ENCODE measurements around the gene TMEM269. TPM values are rescaled to one million over a fixed set of nuclear protein-coding genes. Genes with fewer than 3 reads are reported as not detected.

Gene TMEM269
- 1 to 10 TPM in 2 of 3 donors, under 1 TPM in 1; 0.75 to 1.2 (median 1.0) TPM for polyA plus RNA-seq (ENCODE audit: insufficient read length in 3 of 3)
- long read RNA-seq, donor 1, partial matches to known transcripts, result 21 of 199 reads
- long read RNA-seq, donor 1, other reads (novel, unspliced or antisense), result 178 of 199 reads
- long read RNA-seq, donor 2, partial matches to known transcripts, result 249 of 256 reads
- long read RNA-seq, donor 2, other reads (novel, unspliced or antisense), result 7 of 256 reads
- long read RNA-seq, donor 3, partial matches to known transcripts, result 58 of 197 reads
- long read RNA-seq, donor 3, other reads (novel, unspliced or antisense), result 139 of 197 reads
- long read RNA-seq, donor 4, partial matches to known transcripts, result 21 of 177 reads
- long read RNA-seq, donor 4, other reads (novel, unspliced or antisense), result 156 of 177 reads
- long read RNA-seq, donor 5, result 0 reads
- long read RNA-seq, donor 6, partial matches to known transcripts, result 0 of 168 reads
- long read RNA-seq, donor 6, other reads (novel, unspliced or antisense), result 168 of 168 reads
- long read RNA-seq, donor 7, result 0 reads
- long read RNA-seq, donor 8, result 0 reads
- long read RNA-seq, donor 9, partial matches to known transcripts, result 21 of 185 reads
- long read RNA-seq, donor 9, other reads (novel, unspliced or antisense), result 164 of 185 reads
- long read RNA-seq, donor 10, result 0 reads
- long read RNA-seq, donor 11, partial matches to known transcripts, result 17 of 127 reads
- long read RNA-seq, donor 11, other reads (novel, unspliced or antisense), result 110 of 127 reads
- long read RNA-seq, donor 12, partial matches to known transcripts, result 262 of 270 reads
- long read RNA-seq, donor 12, other reads (novel, unspliced or antisense), result 8 of 270 reads
- long read RNA-seq, donor 13, partial matches to known transcripts, result 109 of 109 reads
- long read RNA-seq, donor 13, other reads (novel, unspliced or antisense), result 0 of 109 reads
- long read RNA-seq, donor 14, result 0 reads
- long read RNA-seq, donor 15, result 0 reads
- long read RNA-seq, donor 16, partial matches to known transcripts, result 156 of 164 reads
- long read RNA-seq, donor 16, other reads (novel, unspliced or antisense), result 8 of 164 reads

DNA sequence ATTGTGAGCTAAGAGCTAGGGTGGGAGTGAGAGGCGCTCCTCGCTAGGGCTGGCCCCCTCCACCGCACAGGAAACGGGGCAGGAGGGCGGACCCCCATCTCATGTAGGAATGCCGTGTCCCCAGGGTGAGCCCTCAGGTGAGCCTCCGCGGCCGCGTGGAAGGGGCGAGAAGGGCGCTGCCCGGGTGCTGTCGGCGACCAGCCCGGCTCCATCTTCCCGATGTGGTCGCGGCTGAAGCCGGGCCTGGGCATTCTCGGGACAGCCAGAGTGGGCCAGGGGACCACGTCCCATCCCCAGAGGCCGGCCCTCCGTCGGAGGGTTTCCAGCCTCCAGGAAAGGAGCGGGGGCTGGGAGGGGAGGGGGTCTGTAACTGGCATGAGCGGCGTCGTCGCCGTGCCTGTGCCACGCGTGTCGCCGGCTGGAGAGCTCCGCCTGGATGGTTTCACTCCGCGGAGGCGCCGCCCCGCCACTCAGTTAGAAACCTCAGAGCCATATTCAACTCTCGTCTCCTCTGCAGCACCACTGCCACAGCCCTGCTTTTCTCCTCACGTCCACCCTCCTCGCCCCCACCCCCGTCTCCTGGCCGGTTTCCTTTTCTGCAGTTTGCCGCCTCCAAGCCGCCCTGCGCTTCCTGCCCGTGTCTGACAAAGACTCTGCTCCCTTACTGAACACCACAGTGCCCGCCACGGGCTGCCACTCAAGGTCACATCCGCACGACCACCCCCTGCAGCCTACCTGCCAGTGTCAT, at the start of gene TMEM269:
Gene TMEM269 (plus strand): TSS at position 46 of the 748 bp plus-strand sequence. CDS start 4,903 bp downstream, outside the sequence.
- DNase-seq, result no peak

GRCh38 chr1:42735056-42735455, 49.7 kb upstream of the TMEM269 start:
- no peak for DNase-seq

DNA sequence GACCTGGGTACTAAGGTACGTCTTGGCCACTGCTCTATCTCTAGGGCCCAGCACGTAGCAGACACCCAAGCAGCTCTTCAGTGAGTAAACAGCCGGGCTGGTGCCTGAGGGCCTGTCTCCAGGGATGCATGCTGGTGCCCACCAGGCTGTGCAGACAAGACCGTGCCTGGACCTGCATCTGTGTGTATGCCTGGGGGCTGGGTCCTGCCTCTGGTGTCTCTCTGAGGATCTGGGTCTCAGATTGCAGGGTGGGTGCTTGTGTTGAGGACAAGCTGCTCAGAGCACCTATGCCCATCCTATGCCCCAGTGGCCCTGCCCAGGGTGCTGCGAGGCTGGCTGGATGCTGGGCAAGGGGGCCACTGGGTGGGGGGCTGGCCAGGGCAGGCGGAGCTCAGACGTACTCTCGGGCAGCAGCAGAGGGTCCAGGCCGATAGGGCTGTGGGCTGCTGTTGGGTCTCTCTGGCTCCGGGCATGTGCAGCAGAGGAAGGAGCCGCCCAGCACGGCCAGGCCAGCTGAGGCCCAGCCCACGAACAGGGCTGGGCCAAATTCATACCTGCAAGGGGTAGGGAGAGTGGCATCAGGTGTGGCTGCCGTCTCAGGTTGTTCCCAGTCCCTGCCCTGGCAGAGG, 49.2 kb upstream of the TMEM269 start:
- DNase-seq, result no peak

- no peak for DNase-seq
Observed at GRCh38 chr1:42736152-42736551, 48.6 kb upstream of the TMEM269 start.

DNA sequence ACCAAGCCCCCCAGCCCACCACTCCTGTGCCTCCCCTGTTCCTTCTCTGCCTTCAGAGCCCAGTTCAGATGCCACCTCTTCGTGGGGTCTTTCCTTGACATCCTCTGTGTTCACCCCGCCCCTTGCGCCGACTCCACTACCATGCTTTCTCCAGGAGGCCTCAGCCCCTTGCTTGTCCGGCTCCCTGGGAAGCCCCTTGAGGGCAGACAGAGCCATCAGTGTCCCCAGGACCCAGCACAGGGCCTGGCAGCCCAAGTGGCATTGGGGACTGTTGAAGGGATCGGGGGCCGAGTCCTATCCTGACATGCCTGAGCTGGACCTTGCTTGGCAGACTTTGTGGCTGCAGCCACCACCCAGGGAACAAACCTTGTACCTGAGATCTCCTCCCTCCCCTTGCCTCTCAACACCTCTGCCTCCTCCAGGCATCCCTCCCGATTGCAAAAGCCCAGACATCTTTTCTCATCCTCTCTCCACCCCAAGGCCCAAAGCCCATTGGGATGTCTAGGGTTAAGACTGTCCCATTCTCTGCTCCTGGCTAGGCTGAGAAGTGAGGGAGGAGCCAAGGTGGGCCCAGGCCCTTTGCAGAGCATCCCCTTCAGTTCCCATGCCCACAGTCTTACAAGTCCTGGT, 48.1 kb upstream of the TMEM269 start:
- no peak for DNase-seq

- no peak for DNase-seq
Observed at GRCh38 chr1:42737257-42737656, 47.5 kb upstream of the TMEM269 start.

GRCh38 chr1:42737986-42738677, 46.7 kb upstream of the TMEM269 start:
- DNase-seq, result no peak

DNA sequence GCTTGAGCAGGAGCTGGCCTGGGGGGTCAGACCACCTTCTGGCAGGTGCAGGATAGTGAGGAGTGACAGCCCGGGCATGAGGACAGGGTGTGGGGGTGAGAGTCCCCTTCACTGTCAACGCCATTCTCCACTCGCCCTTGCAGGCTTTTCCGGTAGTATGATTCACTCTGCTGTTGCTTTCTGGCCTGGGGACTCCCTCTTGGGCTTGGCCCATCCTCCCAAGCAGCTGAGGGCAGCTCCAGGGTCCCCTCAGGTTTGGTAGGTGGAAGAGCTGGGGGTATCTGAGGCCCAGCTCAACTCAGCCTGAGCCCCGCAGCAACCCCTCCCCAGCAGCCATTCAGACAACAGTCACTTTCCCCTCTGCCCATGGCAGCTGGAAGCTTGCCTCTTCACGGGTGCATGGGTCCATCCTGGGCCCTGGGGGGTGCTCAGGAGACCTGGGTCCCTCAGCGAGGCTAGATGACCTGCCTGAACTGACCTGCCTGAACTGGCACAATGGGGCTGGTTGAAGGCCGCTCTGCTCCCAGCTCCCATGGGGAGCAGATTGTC, 46.0 kb upstream of the TMEM269 start:
- no peak for DNase-seq

- peak; percentile 53 for DNase-seq
Observed at GRCh38 chr1:42739753-42740700, 44.8 kb upstream of the TMEM269 start, which contains the start of gene CLDN19. TSS of gene CLDN19 (minus strand) at chr1:42740236. CDS start at chr1:42740063, 173 bp downstream.

DNA sequence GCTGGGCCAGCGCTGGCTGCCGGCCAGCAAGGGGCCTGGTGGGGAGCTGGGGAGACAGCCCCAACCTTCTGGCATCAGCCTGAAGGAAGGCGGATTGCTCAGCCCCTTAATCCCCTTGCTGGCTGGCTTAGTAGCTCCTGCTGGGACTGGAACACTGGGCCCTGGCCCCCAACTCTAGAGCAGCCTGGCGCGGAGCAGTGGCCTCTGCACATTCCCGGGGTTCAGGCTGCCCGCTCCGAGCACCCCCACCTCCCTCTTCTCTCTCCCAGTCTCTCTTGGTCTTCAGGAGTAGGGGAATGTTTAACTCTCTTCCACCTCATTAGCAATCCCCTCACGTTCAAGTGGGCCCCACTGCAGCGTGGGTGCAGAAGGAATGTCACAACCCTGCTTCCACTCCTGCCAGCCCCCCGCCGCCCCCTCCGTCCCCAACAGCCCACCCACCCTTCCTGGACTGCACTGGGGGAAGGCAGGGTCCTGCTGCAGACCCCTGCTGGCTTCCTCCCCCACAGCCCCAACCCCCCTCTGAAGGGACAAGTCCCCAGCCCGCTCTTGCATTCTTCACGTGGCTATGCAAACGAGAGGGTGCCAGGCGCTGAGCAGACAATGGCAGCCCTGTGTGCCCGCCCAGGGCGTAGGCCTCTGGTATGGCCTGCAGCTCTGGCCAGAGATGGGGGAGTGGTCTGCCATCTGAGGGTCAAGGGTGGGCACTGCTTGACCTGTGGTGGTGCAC, 43.8 kb upstream of the TMEM269 start:
- DNase-seq, result peak; percentile 70

GRCh38 chr1:42741706-42742105, 43.1 kb upstream of the TMEM269 start:
- no peak for DNase-seq

- DNase-seq, result no peak
Observed at GRCh38 chr1:42742141-42742540, 42.6 kb upstream of the TMEM269 start.

DNA sequence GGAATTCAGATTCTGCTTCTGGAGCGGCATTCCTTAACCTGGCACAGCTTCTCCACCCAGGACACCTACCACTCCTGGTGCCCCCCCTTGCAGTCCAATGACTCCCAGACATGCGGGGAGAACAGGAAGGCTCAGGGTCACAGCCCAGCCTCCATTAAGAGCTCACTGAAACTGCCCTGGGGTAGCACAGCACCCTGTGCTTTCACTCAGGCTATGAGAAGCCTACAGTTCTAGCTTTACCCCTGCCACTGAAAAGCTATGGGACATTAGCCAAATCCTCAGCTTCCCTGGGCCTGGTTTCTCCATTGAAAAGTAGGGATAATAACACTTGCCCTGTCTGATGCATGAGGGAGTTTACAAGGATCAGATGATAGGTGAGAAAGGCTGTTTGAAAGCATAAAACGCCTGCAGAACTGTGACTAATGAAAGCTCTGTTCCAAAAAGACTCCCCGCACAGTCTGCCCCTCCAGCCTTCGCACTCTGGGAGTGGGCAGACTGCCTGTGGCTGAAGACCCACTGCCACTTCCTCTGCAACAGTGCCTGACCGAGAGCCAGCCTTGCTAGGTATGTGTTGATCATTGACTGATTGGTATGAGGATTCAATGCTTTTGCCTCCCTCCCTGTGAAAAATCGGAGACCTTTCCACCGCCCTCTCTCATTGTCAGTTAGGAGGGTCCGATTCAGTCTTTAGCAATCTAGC, 42.0 kb upstream of the TMEM269 start:
- DNase-seq, result no peak

- DNase-seq, result peak; percentile 34
Observed at GRCh38 chr1:42743317-42744147, 41.3 kb upstream of the TMEM269 start.

- no peak for DNase-seq
Observed at GRCh38 chr1:42744148-42744413, 40.7 kb upstream of the TMEM269 start.

- no peak for DNase-seq
Observed at GRCh38 chr1:42745851-42746250, 38.9 kb upstream of the TMEM269 start.
